Neural cell (in vitro differentiated cells): ENCODE results near the gene RNF41. TPM values are rescaled to one million over a fixed set of nuclear protein-coding genes. Genes with fewer than 3 reads are reported as not detected.

Source experiments
- H2AFZ ChIP-seq: fragments of 200-600, 300-800 bp; sonication (generic), shearing (Covaris generic); 2 replicates; pipeline ENCODE4 v1.6.0; 2014; ENCODE audit warnings: low read depth, mild to moderate bottlenecking, antibody characterized with exemption, low read length, moderate library complexity
- H3F3A ChIP-seq: fragments of 200-600 bp; shearing (Covaris generic); 2 replicates; pipeline ENCODE4 v1.6.1; 2016; ENCODE audit warnings: mild to moderate bottlenecking, moderate library complexity, mixed read lengths, antibody characterized with exemption, low read length; ENCODE audit not compliant: insufficient read depth, poor library complexity, severe bottlenecking
- H3K27ac ChIP-seq: fragments of 200-600, 300-800 bp; sonication (generic), shearing (Covaris generic); 2 replicates; pipeline ENCODE4 v1.5.1; 2014; ENCODE audit warnings: mild to moderate bottlenecking, low read length, moderate library complexity
- H3K27me3 ChIP-seq: fragments of 300-800, 200-600 bp; sonication (generic), shearing (Covaris generic); 2 replicates; pipeline ENCODE4 v1.6.0; 2014; ENCODE audit warnings: mild to moderate bottlenecking, low read depth, low read length, moderate library complexity; ENCODE audit not compliant: insufficient read depth
- H3K36me3 ChIP-seq: fragments of 300-800, 200-600 bp; sonication (generic), shearing (Covaris generic); 2 replicates; pipeline ENCODE4 v1.5.1; 2014; ENCODE audit warnings: mild to moderate bottlenecking, antibody characterized with exemption, low read length, moderate library complexity; ENCODE audit not compliant: insufficient read depth
- H3K4me2 ChIP-seq: fragments of 300-800, 200-600 bp; sonication (generic), shearing (Covaris generic); 2 replicates; pipeline ENCODE4 v1.6.0; 2014; ENCODE audit warnings: mild to moderate bottlenecking, low read length
- H3K4me3 ChIP-seq: fragments of 300-800, 200-600 bp; sonication (generic), shearing (Covaris generic); 2 replicates; pipeline ENCODE4 v1.5.1; 2014; ENCODE audit warnings: mild to moderate bottlenecking, low read length, moderate library complexity
- H3K79me2 ChIP-seq: fragments of 200-600 bp; shearing (Covaris generic); replicated peaks from 2 replicates; pipeline ENCODE4 v1.6.0; 2014; ENCODE audit warnings: mild to moderate bottlenecking, low read length, moderate library complexity; ENCODE audit not compliant: insufficient read depth
- H3K9ac ChIP-seq: fragments of 300-800, 200-600 bp; sonication (generic), shearing (Covaris generic); 2 replicates; pipeline ENCODE4 v1.6.1; 2016; ENCODE audit warnings: mild to moderate bottlenecking, low read length, mixed read lengths
- H3K9me2 ChIP-seq: fragments of 200-600 bp; shearing (Covaris generic); 2 replicates; pipeline ENCODE4 v1.6.1; 2016; ENCODE audit warnings: mild to moderate bottlenecking, low read length, mixed read lengths; ENCODE audit not compliant: insufficient read depth
- H3K9me3 ChIP-seq: fragments of 200-600, 300-800 bp; sonication (generic), shearing (Covaris generic); 2 replicates; pipeline ENCODE4 v1.6.1; 2016; ENCODE audit warnings: mild to moderate bottlenecking, mixed run types, low read length, moderate library complexity, mixed read lengths
- H4K20me1 ChIP-seq: fragments of 200-600 bp; shearing (Covaris generic); 2 replicates; pipeline ENCODE4 v1.6.1; 2016; ENCODE audit warnings: mild to moderate bottlenecking, mixed run types; ENCODE audit not compliant: insufficient read depth
- CTCF ChIP-seq: fragments of 450-650 bp; IDR thresholded peaks from 2 replicates; pipeline ENCODE4 v1.5.1; 2014; ENCODE audit warnings: antibody characterized with exemption, mild to moderate bottlenecking, moderate library complexity; ENCODE audit not compliant: poor library complexity, severe bottlenecking
- EP300 ChIP-seq: fragments of 450-650 bp; conservative IDR thresholded peaks from 2 replicates; pipeline ENCODE4 v1.6.1; 2014; ENCODE audit warnings: antibody characterized with exemption, mild to moderate bottlenecking, moderate library complexity; ENCODE audit not compliant: poor library complexity, severe bottlenecking
- EZH2 ChIP-seq: fragments of 200-600, 300-800 bp; shearing (Covaris generic), sonication (generic); IDR thresholded peaks from 2 replicates; pipeline ENCODE4 v1.6.1; 2014; ENCODE audit warnings: antibody characterized with exemption, low read length, borderline replicate concordance, mild to moderate bottlenecking; ENCODE audit not compliant: insufficient read depth, poor library complexity, severe bottlenecking
- MXI1 ChIP-seq: fragments of 450-650 bp; conservative IDR thresholded peaks from 2 replicates; pipeline ENCODE4 v1.6.1; 2014; ENCODE audit warnings: antibody characterized with exemption, mild to moderate bottlenecking; ENCODE audit not compliant: poor library complexity, severe bottlenecking
- POLR2AphosphoS5 ChIP-seq: IDR thresholded peaks from 2 replicates; pipeline ENCODE4 v1.6.1; 2012
- RAD21 ChIP-seq: fragments of 450-650 bp; conservative IDR thresholded peaks from 2 replicates; pipeline ENCODE4 v1.6.1; 2014; ENCODE audit warnings: antibody characterized with exemption, mild to moderate bottlenecking, moderate library complexity
- REST ChIP-seq: IDR thresholded peaks from 2 replicates; pipeline ENCODE4 v1.6.1; 2012; ENCODE audit warnings: borderline replicate concordance
- SMC3 ChIP-seq: fragments of 450-650 bp; conservative IDR thresholded peaks from 2 replicates; pipeline ENCODE4 v1.6.1; 2014; ENCODE audit warnings: antibody characterized with exemption, mild to moderate bottlenecking, moderate library complexity; ENCODE audit not compliant: poor library complexity
- TAF1 ChIP-seq: IDR thresholded peaks from 2 replicates; pipeline ENCODE4 v1.6.1; 2012; ENCODE audit warnings: low read depth
- polyA plus RNA-seq: library from polyadenylated mRNA; depleted of rRNA; stranded (reverse); fragments of >200 nt; gene quantifications from 2 replicates; pipeline ENCODE4 v1.2.3, GENCODE V29; 2014

Gene RNF41
- polyA plus RNA-seq, 1 donor from 2014 or later, result 108 TPM

GRCh38 chr12:56163533-56164344, 58.0 kb downstream of the RNF41 start:
- no peak overlapping the region for H3K4me2 ChIP-seq

More at GRCh38 chr12:56163533-56164344, 58.0 kb downstream of the RNF41 start:
- peaks cover 5% of the 10 kb centered on the region for H3F3A ChIP-seq
- H3K4me3 ChIP-seq, result no peak overlapping the region
- H3K27me3 ChIP-seq, result no peaks in the 10 kb centered on the region
- TF ChIP-seq SMC3 (no peak), EP300 (no peak), POLR2AphosphoS5 (no peak), TAF1 (no peak), RAD21 (no peak), MXI1 (no peak), EZH2 (no peak), CTCF (no peak), REST (no peak)
- peaks cover 5% of the 10 kb centered on the region for H4K20me1 ChIP-seq
- no peaks in the 10 kb centered on the region for H3K9me3 ChIP-seq
- H3K9ac ChIP-seq, result no peak overlapping the region
- H2AFZ ChIP-seq, result no peak overlapping the region
- peaks cover 13% of the 10 kb centered on the region for H3K36me3 ChIP-seq
- H3K79me2 ChIP-seq, result peaks cover 21% of the 10 kb centered on the region
- H3K9me2 ChIP-seq, result no peaks in the 10 kb centered on the region
- no peak overlapping the region for H3K27ac ChIP-seq
